ENCODE measurements around the gene MAP1B. TPM values are rescaled to one million over a fixed set of nuclear protein-coding genes. Genes with fewer than 3 reads are reported as not detected.

MAP1B gene
- total RNA-seq, 2 donors from 2014 or later, result 5.5 TPM

GRCh38 chr5:72125941-72126620 is 18.8 kb downstream of the MAP1B start:
- no peak for DNase-seq
- Mint-ChIP-seq H3K27me3 (ENCODE audit: low read depth) (peaks cover 74% of the 10 kb centered on the region), H3K4me3 (no peak overlapping the region), H3K4me1 (ENCODE audit: low read depth) (no peaks in the 10 kb centered on the region), H3K36me3 (ENCODE audit: insufficient read depth in 2 of 2) (no peaks in the 10 kb centered on the region), H3K9me3 (no peaks in the 10 kb centered on the region), H3K27ac (no peak overlapping the region)
- ATAC-seq (replicated peaks in 1 of 2), result no peak

- Mint-ChIP-seq H3K4me1 (ENCODE audit: low read depth) (no peaks in the 10 kb centered on the region), H3K4me3 (no peak overlapping the region), H3K9me3 (no peaks in the 10 kb centered on the region), H3K36me3 (ENCODE audit: insufficient read depth in 2 of 2) (no peaks in the 10 kb centered on the region), H3K27me3 (ENCODE audit: low read depth) (peaks cover 74% of the 10 kb centered on the region), H3K27ac (no peak overlapping the region)
- DNase-seq (no peak), ATAC-seq (replicated peaks in 1 of 2) (no peak)
Observed at GRCh38 chr5:72126796-72127195, 19.5 kb downstream of the MAP1B start.

- Mint-ChIP-seq H3K36me3 (ENCODE audit: insufficient read depth in 2 of 2) (no peaks in the 10 kb centered on the region), H3K4me1 (ENCODE audit: low read depth) (peaks cover 10% of the 10 kb centered on the region), H3K9me3 (no peaks in the 10 kb centered on the region), H3K27me3 (ENCODE audit: low read depth) (peaks cover 75% of the 10 kb centered on the region), H3K27ac (no peak overlapping the region), H3K4me3 (no peak overlapping the region)
- ATAC-seq (replicated peaks in 1 of 2) (no peak), DNase-seq (no peak)
Observed at GRCh38 chr5:72129725-72130124, 22.4 kb downstream of the MAP1B start.

GRCh38 chr5:72130351-72130761 is 23.1 kb downstream of the MAP1B start:
- Mint-ChIP-seq H3K27ac (no peak overlapping the region), H3K36me3 (ENCODE audit: insufficient read depth in 2 of 2) (no peaks in the 10 kb centered on the region), H3K4me1 (ENCODE audit: low read depth) (peaks cover 10% of the 10 kb centered on the region), H3K9me3 (no peaks in the 10 kb centered on the region), H3K4me3 (no peak overlapping the region), H3K27me3 (ENCODE audit: low read depth) (peaks cover 73% of the 10 kb centered on the region)
- ATAC-seq (replicated peaks in 1 of 2), result no peak
- no peak for DNase-seq

GRCh38 chr5:72133212-72133990 is 26.1 kb downstream of the MAP1B start:
- no peak for DNase-seq

GRCh38 chr5:72134226-72134899 is 27.1 kb downstream of the MAP1B start:
- H3K4me1 Mint-ChIP-seq (ENCODE audit: low read depth), result peaks cover 22% of the 10 kb centered on the region
- H3K36me3 Mint-ChIP-seq (ENCODE audit: insufficient read depth in 2 of 2), result no peaks in the 10 kb centered on the region
- H3K4me3 Mint-ChIP-seq, result no peak overlapping the region
- no peaks in the 10 kb centered on the region for H3K9me3 Mint-ChIP-seq
- ATAC-seq (replicated peaks in 1 of 2) (no peak), DNase-seq (no peak)
- H3K27me3 Mint-ChIP-seq (ENCODE audit: low read depth), result peaks cover 88% of the 10 kb centered on the region
- H3K27ac Mint-ChIP-seq, result no peak overlapping the region

More at GRCh38 chr5:72133212-72133990, 26.1 kb downstream of the MAP1B start:
- H3K27ac Mint-ChIP-seq, result no peak overlapping the region
- peaks cover 81% of the 10 kb centered on the region for H3K27me3 Mint-ChIP-seq (ENCODE audit: low read depth)
- no peak for ATAC-seq (replicated peaks in 1 of 2)
- H3K4me1 Mint-ChIP-seq (ENCODE audit: low read depth), result peaks cover 13% of the 10 kb centered on the region
- H3K9me3 Mint-ChIP-seq, result no peaks in the 10 kb centered on the region
- no peaks in the 10 kb centered on the region for H3K36me3 Mint-ChIP-seq (ENCODE audit: insufficient read depth in 2 of 2)
- H3K4me3 Mint-ChIP-seq, result no peak overlapping the region

GRCh38 chr5:72137826-72138409 is 30.6 kb downstream of the MAP1B start:
- H3K27ac Mint-ChIP-seq, result no peak overlapping the region
- DNase-seq, result no peak
- no peak for ATAC-seq (replicated peaks in 1 of 2)

GRCh38 chr5:72138943-72139521 is 31.8 kb downstream of the MAP1B start:
- ATAC-seq (replicated peaks in 1 of 2), result peak; percentile 100

More at GRCh38 chr5:72137826-72138409, 30.6 kb downstream of the MAP1B start:
- Mint-ChIP-seq H3K4me1 (ENCODE audit: low read depth) (peaks cover 33% of the 10 kb centered on the region), H3K9me3 (no peaks in the 10 kb centered on the region), H3K27me3 (ENCODE audit: low read depth) (peaks cover 94% of the 10 kb centered on the region), H3K36me3 (ENCODE audit: insufficient read depth in 2 of 2) (no peaks in the 10 kb centered on the region), H3K4me3 (no peak overlapping the region)

GRCh38 chr5:72140711-72141110 is 33.4 kb downstream of the MAP1B start:
- H3K27me3 Mint-ChIP-seq (ENCODE audit: low read depth), result peaks cover 91% of the 10 kb centered on the region
- no peak overlapping the region for H3K4me3 Mint-ChIP-seq
- no peak overlapping the region for H3K27ac Mint-ChIP-seq
- no peaks in the 10 kb centered on the region for H3K36me3 Mint-ChIP-seq (ENCODE audit: insufficient read depth in 2 of 2)
- H3K4me1 Mint-ChIP-seq (ENCODE audit: low read depth), result peaks cover 23% of the 10 kb centered on the region
- no peak for DNase-seq
- ATAC-seq (replicated peaks in 1 of 2), result no peak
- no peaks in the 10 kb centered on the region for H3K9me3 Mint-ChIP-seq

More at GRCh38 chr5:72138943-72139521, 31.8 kb downstream of the MAP1B start:
- H3K27ac Mint-ChIP-seq, result peak overlapping the region; percentile 48
- peaks cover 26% of the 10 kb centered on the region for H3K4me1 Mint-ChIP-seq (ENCODE audit: low read depth)
- H3K9me3 Mint-ChIP-seq, result no peaks in the 10 kb centered on the region
- DNase-seq, result peak; percentile 35 to 36
- H3K36me3 Mint-ChIP-seq (ENCODE audit: insufficient read depth in 2 of 2), result no peaks in the 10 kb centered on the region
- peaks cover 92% of the 10 kb centered on the region for H3K27me3 Mint-ChIP-seq (ENCODE audit: low read depth)
- peak overlapping the region; percentile 27 to 40 for H3K4me3 Mint-ChIP-seq

GRCh38 chr5:72141440-72142355 is 34.4 kb downstream of the MAP1B start:
- Mint-ChIP-seq H3K4me1 (ENCODE audit: low read depth) (peaks cover 23% of the 10 kb centered on the region), H3K9me3 (no peaks in the 10 kb centered on the region), H3K36me3 (ENCODE audit: insufficient read depth in 2 of 2) (no peaks in the 10 kb centered on the region), H3K4me3 (no peak overlapping the region), H3K27ac (no peak overlapping the region), H3K27me3 (ENCODE audit: low read depth) (peaks cover 85% of the 10 kb centered on the region)
- ATAC-seq (replicated peaks in 1 of 2) (no peak), DNase-seq (no peak)

GRCh38 chr5:72144762-72145161 is 37.5 kb downstream of the MAP1B start:
- Mint-ChIP-seq H3K27ac (no peak overlapping the region), H3K4me3 (no peak overlapping the region), H3K27me3 (ENCODE audit: low read depth) (peaks cover 80% of the 10 kb centered on the region), H3K36me3 (ENCODE audit: insufficient read depth in 2 of 2) (no peaks in the 10 kb centered on the region), H3K4me1 (ENCODE audit: low read depth) (peaks cover 6% of the 10 kb centered on the region), H3K9me3 (no peaks in the 10 kb centered on the region)
- no peak for DNase-seq
- ATAC-seq (replicated peaks in 1 of 2), result no peak

GRCh38 chr5:72145348-72145747 is 38.1 kb downstream of the MAP1B start:
- DNase-seq, result no peak
- no peaks in the 10 kb centered on the region for H3K36me3 Mint-ChIP-seq (ENCODE audit: insufficient read depth in 2 of 2)
- no peak for ATAC-seq (replicated peaks in 1 of 2)
- no peaks in the 10 kb centered on the region for H3K9me3 Mint-ChIP-seq
- no peak overlapping the region for H3K4me3 Mint-ChIP-seq
- H3K4me1 Mint-ChIP-seq (ENCODE audit: low read depth), result peaks cover 3% of the 10 kb centered on the region
- H3K27ac Mint-ChIP-seq, result no peak overlapping the region
- H3K27me3 Mint-ChIP-seq (ENCODE audit: low read depth), result peaks cover 78% of the 10 kb centered on the region

Data from activated T-cell treated with anti-CD3 and anti-CD28 coated beads, Interleukin-2, amount 50 U/mL, for 72 hours (primary cell).